GM21390 (cell line): ENCODE results near the gene D2HGDH.
"Not testable (repeated sequence)": the region's sequence is repeated elsewhere in the genome, so short reads cannot be mapped to it uniquely, and the experiment has no call there.

Experiments used
- ATAC-seq: cut with Tn5 transposase; IDR thresholded peaks from one replicate; pipeline ENCODE4 v1.9.1; 2021; ENCODE audit not compliant: unreplicated experiment

Gene D2HGDH

DNA sequence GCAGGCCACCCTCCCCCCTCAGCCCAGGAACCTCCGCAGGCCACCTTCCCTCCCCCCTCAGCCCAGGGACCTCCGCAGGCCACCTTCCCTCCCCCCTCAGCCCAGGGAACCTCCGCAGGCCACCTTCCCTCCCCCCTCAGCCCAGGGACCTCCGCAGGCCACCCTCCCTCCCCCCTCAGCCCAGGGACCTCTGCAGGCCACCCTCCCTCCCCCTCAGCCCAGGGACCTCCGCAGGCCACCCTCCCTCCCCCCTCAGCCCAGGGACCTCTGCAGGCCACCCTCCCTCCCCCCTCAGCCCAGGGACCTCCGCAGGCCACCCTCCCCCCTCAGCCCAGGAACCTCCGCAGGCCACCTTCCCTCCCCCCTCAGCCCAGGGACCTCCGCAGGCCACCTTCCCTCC, 71.8 kb downstream of the D2HGDH start:
- ATAC-seq: not testable (repeated sequence)

DNA sequence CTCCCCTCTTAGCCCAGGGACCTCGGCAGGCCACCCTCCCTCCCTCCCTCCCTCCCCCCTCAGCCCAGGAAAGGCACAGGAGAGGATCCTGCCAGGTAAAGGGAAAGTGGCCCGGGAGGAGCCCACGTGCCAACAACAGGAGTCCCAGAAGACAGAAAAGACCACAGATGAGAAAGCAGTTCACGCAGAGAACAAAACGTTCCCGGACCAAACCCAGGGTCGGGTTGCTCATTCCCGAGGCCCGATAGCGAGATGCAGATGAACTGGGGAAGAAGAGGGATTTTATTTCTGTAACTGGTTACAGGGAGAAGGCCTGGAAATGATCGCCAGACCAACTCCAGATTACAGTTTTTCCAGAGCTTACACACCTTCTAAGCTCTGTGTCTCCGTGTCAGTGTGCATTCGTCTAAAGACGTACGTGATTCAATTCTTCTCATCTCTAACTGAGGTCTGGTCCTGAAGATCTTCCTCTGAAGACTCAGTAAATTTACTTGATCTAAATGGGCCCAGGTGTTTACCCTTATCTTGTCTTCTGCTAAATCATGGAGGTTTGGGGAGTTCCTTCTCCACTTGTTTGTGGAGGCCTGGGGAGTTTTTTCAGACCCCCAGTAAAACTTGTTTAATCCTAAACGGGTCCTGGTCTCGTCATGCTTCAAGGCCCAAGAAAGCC, 73.8 kb downstream of the D2HGDH start:
- ATAC-seq: no peak

- ATAC-seq: no peak
Measured at GRCh38 chr2:241808721-241809382, 74.4 kb downstream of the D2HGDH start, which contains the start of gene NEU4. Gene NEU4, plus strand, starts transcription at chr2:241809193. Its CDS starts 5,292 bp downstream, at chr2:241814485.

GRCh38 chr2:241809383-241810306, 75.2 kb downstream of the D2HGDH start:
- no peak for ATAC-seq

GRCh38 chr2:241810307-241811200, 76.1 kb downstream of the D2HGDH start:
- no peak for ATAC-seq

GRCh38 chr2:241811201-241811951, 76.9 kb downstream of the D2HGDH start:
- no peak for ATAC-seq

DNA sequence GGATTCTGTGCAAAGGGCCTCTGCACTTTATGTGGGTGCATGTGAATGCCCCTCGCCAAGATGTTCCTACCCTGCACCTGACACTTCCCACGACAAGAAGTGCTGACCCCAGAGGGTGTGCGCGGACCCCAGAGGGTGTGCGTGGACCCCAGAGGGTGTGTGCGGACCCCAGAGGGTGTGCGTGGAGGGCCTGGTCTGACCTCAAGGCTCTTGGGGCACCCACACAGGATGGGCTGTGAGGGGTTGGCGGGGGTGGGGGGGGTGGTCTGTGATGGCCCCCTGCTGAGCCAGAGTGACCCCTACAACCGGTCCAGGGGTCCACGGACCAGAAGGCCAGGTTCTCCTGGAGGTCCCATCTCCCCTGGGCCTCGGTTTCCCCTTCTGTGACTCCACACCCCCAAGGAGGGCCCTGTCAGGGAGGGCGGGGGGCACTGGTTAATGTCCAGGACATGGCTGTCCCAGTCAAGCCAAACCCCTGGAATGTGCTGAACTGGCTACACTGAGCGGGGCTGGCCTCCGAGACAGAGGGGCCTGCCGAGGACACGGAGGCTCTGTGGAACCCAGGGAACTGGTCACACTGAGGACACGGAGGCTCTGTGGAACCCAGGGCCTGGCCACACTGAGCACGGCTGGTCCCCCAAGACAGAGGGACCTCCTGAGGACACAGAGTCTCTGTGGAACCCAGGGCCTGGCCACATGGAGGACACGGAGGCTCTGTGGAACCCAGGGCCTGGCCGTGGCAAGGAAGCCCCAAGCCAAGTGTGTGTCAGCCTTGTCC, 77.7 kb downstream of the D2HGDH start:
- ATAC-seq: no peak

GRCh38 chr2:241812730-241813643, 78.6 kb downstream of the D2HGDH start:
- no peak for ATAC-seq

DNA sequence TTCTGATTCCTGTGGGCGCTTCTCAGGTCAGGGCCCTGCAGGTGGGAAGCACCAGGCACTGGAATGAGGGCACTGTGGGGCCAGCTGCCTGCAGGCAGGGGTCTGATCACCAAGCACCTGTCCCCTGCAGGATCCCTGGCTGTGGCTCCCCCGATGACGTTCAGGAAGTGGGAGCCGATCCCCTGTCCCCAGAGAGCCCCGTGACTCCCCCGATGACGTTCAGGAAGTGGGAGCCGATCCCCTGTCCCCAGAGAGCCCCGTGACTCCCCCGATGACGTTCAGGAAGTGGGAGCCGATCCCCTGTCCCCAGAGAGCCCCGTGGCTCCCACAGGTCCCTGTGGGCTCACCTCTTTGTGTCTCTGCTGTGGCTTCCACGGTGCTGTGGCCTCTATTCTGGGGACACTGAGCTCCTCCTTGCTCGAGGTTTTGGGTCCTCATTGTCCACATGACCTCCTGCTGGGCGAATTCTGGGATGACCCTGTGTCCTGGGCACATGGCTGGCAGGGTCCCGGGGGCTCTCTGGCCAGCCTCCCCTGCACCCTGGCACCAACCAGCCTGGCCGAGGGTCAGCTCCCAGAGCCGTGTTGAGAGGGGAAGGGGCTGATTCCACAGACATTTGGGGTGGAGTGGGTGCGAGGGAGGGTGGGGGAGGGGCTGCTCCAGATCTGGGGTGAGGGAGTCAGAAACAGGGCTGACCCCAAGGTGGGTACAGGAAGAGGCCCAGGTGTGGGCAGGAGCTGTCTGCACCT, 79.4 kb downstream of the D2HGDH start:
- no peak for ATAC-seq

GRCh38 chr2:241814393-241814642, 79.9 kb downstream of the D2HGDH start:
- no peak for ATAC-seq

DNA sequence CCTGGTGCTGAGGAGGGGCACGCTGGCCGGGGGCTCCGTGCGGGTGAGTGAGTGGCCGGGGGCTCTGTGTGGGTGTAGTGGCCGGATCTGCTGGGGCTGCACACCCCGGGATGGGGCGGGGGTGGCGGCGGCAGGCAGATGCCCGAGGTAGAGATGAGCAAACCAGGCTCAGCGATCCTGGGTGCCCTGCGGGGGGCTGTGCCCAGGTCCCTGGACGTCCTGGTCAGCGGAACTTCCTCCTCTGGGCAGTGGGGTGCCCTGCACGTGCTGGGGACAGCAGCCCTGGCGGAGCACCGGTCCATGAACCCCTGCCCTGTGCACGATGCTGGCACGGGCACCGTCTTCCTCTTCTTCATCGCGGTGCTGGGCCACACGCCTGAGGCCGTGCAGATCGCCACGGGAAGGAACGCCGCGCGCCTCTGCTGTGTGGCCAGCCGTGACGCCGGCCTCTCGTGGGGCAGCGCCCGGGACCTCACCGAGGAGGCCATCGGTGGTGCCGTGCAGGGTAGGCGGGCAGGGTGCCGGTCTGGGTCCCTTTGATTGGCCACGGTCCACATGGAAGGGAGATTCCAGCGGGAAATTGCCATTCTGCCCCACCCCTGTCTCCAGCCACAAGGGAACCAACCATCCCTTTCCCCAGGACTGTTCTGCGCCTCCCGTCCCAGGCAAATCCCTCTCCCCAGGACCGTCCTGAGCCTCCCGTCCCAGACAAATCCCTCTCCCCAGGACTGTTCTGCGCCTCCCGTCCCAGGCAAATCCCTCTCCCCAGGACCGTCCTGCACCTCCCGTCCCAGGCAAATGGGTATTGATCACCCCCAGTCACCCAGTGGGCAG, 80.4 kb downstream of the D2HGDH start:
- ATAC-seq: no peak

- no peak for ATAC-seq
Measured at GRCh38 chr2:241815477-241816430, 81.3 kb downstream of the D2HGDH start.

DNA sequence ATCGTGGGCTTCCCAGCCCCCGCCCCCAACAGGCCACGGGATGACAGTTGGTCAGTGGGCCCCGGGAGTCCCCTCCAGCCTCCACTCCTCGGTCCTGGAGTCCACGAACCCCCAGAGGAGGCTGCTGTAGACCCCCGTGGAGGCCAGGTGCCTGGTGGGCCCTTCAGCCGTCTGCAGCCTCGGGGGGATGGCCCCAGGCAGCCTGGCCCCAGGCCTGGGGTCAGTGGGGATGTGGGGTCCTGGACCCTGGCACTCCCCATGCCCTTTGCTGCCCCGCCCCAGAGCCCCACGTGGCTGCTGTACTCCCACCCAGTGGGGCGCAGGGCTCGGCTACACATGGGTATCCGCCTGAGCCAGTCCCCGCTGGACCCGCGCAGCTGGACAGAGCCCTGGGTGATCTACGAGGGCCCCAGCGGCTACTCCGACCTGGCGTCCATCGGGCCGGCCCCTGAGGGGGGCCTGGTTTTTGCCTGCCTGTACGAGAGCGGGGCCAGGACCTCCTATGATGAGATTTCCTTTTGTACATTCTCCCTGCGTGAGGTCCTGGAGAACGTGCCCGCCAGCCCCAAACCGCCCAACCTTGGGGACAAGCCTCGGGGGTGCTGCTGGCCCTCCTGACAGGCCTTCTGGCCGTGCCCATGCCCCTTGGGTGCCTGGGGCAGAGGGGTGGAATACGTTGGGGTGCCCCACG, 82.1 kb downstream of the D2HGDH start:
- no peak for ATAC-seq

DNA sequence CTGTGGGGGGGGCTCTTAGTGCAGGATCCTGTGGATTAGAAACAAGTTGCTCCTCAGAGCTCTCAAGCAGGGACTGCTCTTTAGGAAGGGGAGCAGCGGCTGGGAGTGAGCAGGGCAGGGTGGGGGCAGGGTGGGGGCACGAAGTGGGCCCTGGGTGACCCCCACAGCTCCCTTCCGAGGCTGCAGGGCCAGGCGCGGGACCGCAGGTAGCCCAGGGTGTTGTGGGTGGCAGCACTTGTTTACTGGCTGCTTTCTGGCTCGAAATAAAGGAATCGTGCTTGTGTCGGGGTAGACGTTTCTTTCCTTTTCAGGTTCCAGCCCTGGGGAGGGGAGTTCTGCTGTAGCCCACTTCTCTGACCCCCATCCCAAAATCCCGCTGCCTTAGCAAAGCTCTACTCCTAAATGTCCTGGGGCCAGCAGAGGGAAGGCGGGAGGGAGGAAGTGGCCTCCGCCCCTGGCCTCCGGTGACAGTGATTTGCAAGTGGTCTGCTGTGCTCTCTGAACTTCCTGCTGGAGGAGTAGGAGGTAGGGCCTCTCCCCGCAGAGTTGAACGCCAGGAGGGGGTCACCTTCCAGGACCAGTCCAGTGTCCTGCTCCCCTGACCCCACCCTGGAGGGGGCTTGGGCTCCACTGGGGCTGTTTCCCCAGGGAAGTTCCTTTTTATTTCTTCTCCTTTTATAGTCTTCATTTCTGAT, 82.8 kb downstream of the D2HGDH start:
- no peak for ATAC-seq
